GM18520 (cell line): Measurements from ENCODE around the gene PHLDA2.
A peak's percentile ranks its signal among the peaks of the same experiment; 100 is the strongest.

Experiments
- ATAC-seq: cut with Tn5 transposase; IDR thresholded peaks from one replicate; pipeline ENCODE4 v1.9.1; 2021; ENCODE audit not compliant: unreplicated experiment

PHLDA2 gene

GRCh38 chr11:2898366-2899079 is 30.7 kb downstream of the PHLDA2 start:
- ATAC-seq = no peak

GRCh38 chr11:2897048-2897447 is 32.2 kb downstream of the PHLDA2 start:
- no peak for ATAC-seq

GRCh38 chr11:2896047-2896446 is 33.2 kb downstream of the PHLDA2 start:
- no peak for ATAC-seq

- no peak for ATAC-seq
Measured at GRCh38 chr11:2893935-2894334, 35.3 kb downstream of the PHLDA2 start.

GRCh38 chr11:2892967-2893528 is 36.2 kb downstream of the PHLDA2 start:
- ATAC-seq = no peak

GRCh38 chr11:2892215-2892966 is 36.8 kb downstream of the PHLDA2 start:
- no peak for ATAC-seq

- no peak for ATAC-seq
Measured at GRCh38 chr11:2891326-2892214, 37.6 kb downstream of the PHLDA2 start.

GRCh38 chr11:2890466-2891294 is 38.5 kb downstream of the PHLDA2 start:
- ATAC-seq = no peak

GRCh38 chr11:2889362-2890273 is 39.6 kb downstream of the PHLDA2 start:
- no peak for ATAC-seq

- ATAC-seq = no peak
Measured at GRCh38 chr11:2888266-2888968, 40.8 kb downstream of the PHLDA2 start.

GRCh38 chr11:2887515-2888195 is 41.6 kb downstream of the PHLDA2 start:
- no peak for ATAC-seq

GRCh38 chr11:2886936-2887335 is 42.3 kb downstream of the PHLDA2 start:
- ATAC-seq = no peak

- ATAC-seq = no peak
Measured at GRCh38 chr11:2886191-2886894, 42.9 kb downstream of the PHLDA2 start.

GRCh38 chr11:2885678-2886081 is 43.5 kb downstream of the PHLDA2 start, which contains the start of gene CDKN1C:
CDKN1C (minus strand) TSS chr11:2885775; CDS start chr11:2885456, 319 bp downstream.
- ATAC-seq = peak; percentile 63

- no peak for ATAC-seq
Measured at GRCh38 chr11:2885017-2885677, 44.1 kb downstream of the PHLDA2 start.

- ATAC-seq = no peak
Measured at GRCh38 chr11:2883979-2884815, 45.0 kb downstream of the PHLDA2 start.
